WTC11 (cell line): Measurements from ENCODE around the gene TXNDC15. TPM values are rescaled to one million over a fixed set of nuclear protein-coding genes. Genes with fewer than 3 reads are reported as not detected.

ENCODE experiments used
- ATAC-seq: fragments of 200-7000 bp; cut with Tn5 transposase; 2 replicates; pipeline ENCODE4 v1.10.0; 2021; ENCODE audit warnings: mild to moderate bottlenecking, moderate library complexity
- CTCF ChIA-PET: fragments of 300-600 bp; sonication (Branson Sonifier 250); formaldehyde crosslinking; loops from one replicate; lab custom pipeline; 2021; ENCODE audit warnings: antibody characterized with exemption; lab: Charles Lee
- POLR2A ChIA-PET: fragments of 350-600 bp; sonication (Branson Sonifier 250); formaldehyde crosslinking; loops from one replicate; lab custom pipeline; 2021; ENCODE audit warnings: antibody characterized with exemption; lab: Charles Lee
- DNase-seq: peaks from one replicate; pipeline ENCODE4 v3.0.0; 2021; ENCODE audit warnings: low spot score
- H3K27ac Mint-ChIP-seq: 2 replicates; pipeline ENCODE4 v1.8.0; 2021; ENCODE audit warnings: mixed read lengths
- H3K27me3 Mint-ChIP-seq: 2 replicates; pipeline ENCODE4 v1.8.0; 2021; ENCODE audit warnings: low read depth, mild to moderate bottlenecking, moderate library complexity, mixed read lengths
- H3K36me3 Mint-ChIP-seq: 2 replicates; pipeline ENCODE4 v1.8.0; 2021; ENCODE audit warnings: mixed read lengths
- H3K4me1 Mint-ChIP-seq: 2 replicates; pipeline ENCODE4 v1.8.0; 2022; ENCODE audit warnings: mixed read lengths
- H3K4me3 Mint-ChIP-seq: 2 replicates; pipeline ENCODE4 v1.8.0; 2021; ENCODE audit warnings: mild to moderate bottlenecking, moderate library complexity, mixed read lengths
- H3K9me3 Mint-ChIP-seq: 2 replicates; pipeline ENCODE4 v1.8.0; 2021; ENCODE audit warnings: mixed read lengths
- ATF6 ChIP-seq: sonication (generic); formaldehyde crosslinking; IDR thresholded peaks from 2 replicates; pipeline ENCODE4 v1.8.1; 2023; ENCODE audit warnings: mild to moderate bottlenecking, missing genetic modification reagents
- CDX4 ChIP-seq: fragments of 250-450 bp; sonication (Bioruptor Pico); IDR thresholded peaks from 2 replicates; pipeline ENCODE4 v1.9.0; 2021; ENCODE audit warnings: moderate library complexity, mild to moderate bottlenecking, inconsistent platforms, borderline replicate concordance
- ELF4 ChIP-seq: sonication (generic); formaldehyde crosslinking; IDR thresholded peaks from 2 replicates; pipeline ENCODE4 v1.8.1; 2022; ENCODE audit warnings: low read depth, mild to moderate bottlenecking, moderate library complexity, missing genetic modification reagents
- ETV6 ChIP-seq: sonication (generic); formaldehyde crosslinking; IDR thresholded peaks from 2 replicates; pipeline ENCODE4 v1.8.1; 2022; ENCODE audit warnings: mild to moderate bottlenecking, missing genetic modification reagents
- GRHL2 ChIP-seq: fragments of 250-450 bp; sonication (Bioruptor Pico); IDR thresholded peaks from 2 replicates; pipeline ENCODE4 v1.8.0; 2022; ENCODE audit warnings: mild to moderate bottlenecking, moderate library complexity; ENCODE audit not compliant: insufficient replicate concordance, severe bottlenecking
- GTF2I ChIP-seq: fragments of 250-450 bp; sonication (Bioruptor Pico); conservative IDR thresholded peaks from 2 replicates; pipeline ENCODE4 v1.4.0; 2021; ENCODE audit warnings: mild to moderate bottlenecking
- KAT7 ChIP-seq: sonication (generic); formaldehyde crosslinking; IDR thresholded peaks from 2 replicates; pipeline ENCODE4 v1.8.1; 2023; ENCODE audit warnings: missing genetic modification reagents, mild to moderate bottlenecking, borderline replicate concordance
- MXD4 ChIP-seq: fragments of 250-450 bp; sonication (Bioruptor Pico); IDR thresholded peaks from 2 replicates; pipeline ENCODE4 v1.8.0; 2021; ENCODE audit warnings: mild to moderate bottlenecking, moderate library complexity, borderline replicate concordance
- NFATC4 ChIP-seq: fragments of 250-450 bp; sonication (Bioruptor Pico); IDR thresholded peaks from 2 replicates; pipeline ENCODE4 v1.9.0; 2021; ENCODE audit warnings: mild to moderate bottlenecking
- SOX15 ChIP-seq: fragments of 250-450 bp; sonication (Bioruptor Pico); IDR thresholded peaks from 2 replicates; pipeline ENCODE4 v1.9.0; 2021; ENCODE audit warnings: mild to moderate bottlenecking
- TEAD1 ChIP-seq: sonication (generic); formaldehyde crosslinking; IDR thresholded peaks from 2 replicates; pipeline ENCODE4 v1.8.0; 2022; ENCODE audit warnings: mild to moderate bottlenecking, missing genetic modification reagents
- ZNF232 ChIP-seq: sonication (generic); formaldehyde crosslinking; IDR thresholded peaks from 2 replicates; pipeline ENCODE4 v1.8.0; 2022; ENCODE audit warnings: mild to moderate bottlenecking, missing genetic modification reagents
- ZNF263 ChIP-seq: sonication (generic); formaldehyde crosslinking; IDR thresholded peaks from 2 replicates; pipeline ENCODE4 v1.8.1; 2022; ENCODE audit warnings: low read depth, mild to moderate bottlenecking, moderate library complexity, missing genetic modification reagents
- total RNA-seq: library from RNA; stranded (reverse); gene quantifications from 3 replicates; pipeline ENCODE4 v1.2.3, GENCODE V29; 2021
- TF ChIP-seq, protein P1 (sequence below): sonication (generic); formaldehyde crosslinking; IDR thresholded peaks from 2 replicates; pipeline ENCODE4 v1.8.0; 2022; ENCODE audit warnings: mild to moderate bottlenecking, missing genetic modification reagents
- TF ChIP-seq, protein P2 (sequence below): sonication (generic); formaldehyde crosslinking; IDR thresholded peaks from 2 replicates; pipeline ENCODE4 v1.8.0; 2023; ENCODE audit warnings: missing genetic modification reagents, mild to moderate bottlenecking, borderline replicate concordance

Gene TXNDC15
- total RNA-seq, 1 experiment from 2014 or later = 26.1 TPM

- ChIA-PET POLR2A (interaction anchor here (2.2 kb wide), 1 partner anchor 29 kb away, joined by 20 read pairs; the partner anchor contains the start of gene PCBD2), CTCF (interaction anchor here (3.2 kb wide), 1 partner anchor 30 kb away, joined by 30 read pairs; the partner anchor contains the start of gene PCBD2)
- Mint-ChIP-seq H3K36me3 (no peaks in the 10 kb centered on the region), H3K27me3 (no peaks in the 10 kb centered on the region; the same call in 1 of the 2 replicates), H3K4me1 (peaks cover 16% of the 10 kb centered on the region), H3K4me3 (peak overlapping the region; percentile 88), H3K27ac (peak overlapping the region; percentile 19; the same call in 1 of the 2 replicates), H3K9me3 (no peaks in the 10 kb centered on the region)
- DNase-seq (no peak), ATAC-seq (peak; percentile 3; the same call in 1 of the 2 replicates)
- no peak for TF ChIP-seq SOX15 (CRISPR knock-in tag)
Measured at GRCh38 chr5:134874831-134875655, 872 bp downstream of the TXNDC15 start.

DNA sequence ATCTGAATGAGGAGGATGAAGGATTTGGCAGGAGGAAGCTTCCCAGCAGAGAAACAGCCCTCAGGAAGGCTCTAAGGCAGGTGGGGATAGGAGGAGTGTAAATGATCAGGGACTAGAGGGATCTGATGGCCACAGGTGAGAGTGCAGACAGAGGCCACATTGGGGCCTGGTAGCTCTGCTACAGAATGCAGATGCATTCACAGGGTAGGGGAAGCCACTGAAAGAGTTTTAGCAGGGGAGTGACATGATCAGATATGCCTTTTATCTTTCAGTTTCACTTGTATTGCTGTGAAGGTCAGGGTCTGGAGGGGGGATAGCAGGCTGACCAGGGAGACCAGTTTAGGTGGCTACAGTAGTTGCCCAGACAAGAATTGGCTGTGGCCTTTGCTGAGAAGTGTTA lies 3.0 kb downstream of the TXNDC15 start:
- H3K4me1 Mint-ChIP-seq = peaks cover 20% of the 10 kb centered on the region
- POLR2A ChIA-PET = no interaction called here
- no peak overlapping the region for H3K4me3 Mint-ChIP-seq
- CTCF ChIA-PET = interaction anchor here (1.0 kb wide), 1 partner anchor 27 kb away, joined by 3 read pairs; no protein-coding TSS in a partner anchor
- H3K27me3 Mint-ChIP-seq = no peaks in the 10 kb centered on the region; the same call in 1 of the 2 replicates
- no peak for DNase-seq
- TF ChIP-seq GTF2I = no peak
- TF ChIP-seq ETV6 = no peak
- no peak for TF ChIP-seq ATF6 (CRISPR knock-in tag)
- no peak for TF ChIP-seq ZNF263 (CRISPR knock-in tag)
- TF ChIP-seq MXD4 = no peak
- no peak for TF ChIP-seq KAT7 (CRISPR knock-in tag)
- TF ChIP-seq ZNF232 (CRISPR knock-in tag) = no peak
- TF ChIP-seq, protein P1, sequence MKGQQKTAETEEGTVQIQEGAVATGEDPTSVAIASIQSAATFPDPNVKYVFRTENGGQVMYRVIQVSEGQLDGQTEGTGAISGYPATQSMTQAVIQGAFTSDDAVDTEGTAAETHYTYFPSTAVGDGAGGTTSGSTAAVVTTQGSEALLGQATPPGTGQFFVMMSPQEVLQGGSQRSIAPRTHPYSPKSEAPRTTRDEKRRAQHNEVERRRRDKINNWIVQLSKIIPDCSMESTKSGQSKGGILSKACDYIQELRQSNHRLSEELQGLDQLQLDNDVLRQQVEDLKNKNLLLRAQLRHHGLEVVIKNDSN = no peak
- no peak for TF ChIP-seq TEAD1 (CRISPR knock-in tag)
- TF ChIP-seq NFATC4 (CRISPR knock-in tag) = no peak
- TF ChIP-seq CDX4 (CRISPR knock-in tag) = no peak
- TF ChIP-seq ELF4 (CRISPR knock-in tag) = no peak
- TF ChIP-seq, protein P2, sequence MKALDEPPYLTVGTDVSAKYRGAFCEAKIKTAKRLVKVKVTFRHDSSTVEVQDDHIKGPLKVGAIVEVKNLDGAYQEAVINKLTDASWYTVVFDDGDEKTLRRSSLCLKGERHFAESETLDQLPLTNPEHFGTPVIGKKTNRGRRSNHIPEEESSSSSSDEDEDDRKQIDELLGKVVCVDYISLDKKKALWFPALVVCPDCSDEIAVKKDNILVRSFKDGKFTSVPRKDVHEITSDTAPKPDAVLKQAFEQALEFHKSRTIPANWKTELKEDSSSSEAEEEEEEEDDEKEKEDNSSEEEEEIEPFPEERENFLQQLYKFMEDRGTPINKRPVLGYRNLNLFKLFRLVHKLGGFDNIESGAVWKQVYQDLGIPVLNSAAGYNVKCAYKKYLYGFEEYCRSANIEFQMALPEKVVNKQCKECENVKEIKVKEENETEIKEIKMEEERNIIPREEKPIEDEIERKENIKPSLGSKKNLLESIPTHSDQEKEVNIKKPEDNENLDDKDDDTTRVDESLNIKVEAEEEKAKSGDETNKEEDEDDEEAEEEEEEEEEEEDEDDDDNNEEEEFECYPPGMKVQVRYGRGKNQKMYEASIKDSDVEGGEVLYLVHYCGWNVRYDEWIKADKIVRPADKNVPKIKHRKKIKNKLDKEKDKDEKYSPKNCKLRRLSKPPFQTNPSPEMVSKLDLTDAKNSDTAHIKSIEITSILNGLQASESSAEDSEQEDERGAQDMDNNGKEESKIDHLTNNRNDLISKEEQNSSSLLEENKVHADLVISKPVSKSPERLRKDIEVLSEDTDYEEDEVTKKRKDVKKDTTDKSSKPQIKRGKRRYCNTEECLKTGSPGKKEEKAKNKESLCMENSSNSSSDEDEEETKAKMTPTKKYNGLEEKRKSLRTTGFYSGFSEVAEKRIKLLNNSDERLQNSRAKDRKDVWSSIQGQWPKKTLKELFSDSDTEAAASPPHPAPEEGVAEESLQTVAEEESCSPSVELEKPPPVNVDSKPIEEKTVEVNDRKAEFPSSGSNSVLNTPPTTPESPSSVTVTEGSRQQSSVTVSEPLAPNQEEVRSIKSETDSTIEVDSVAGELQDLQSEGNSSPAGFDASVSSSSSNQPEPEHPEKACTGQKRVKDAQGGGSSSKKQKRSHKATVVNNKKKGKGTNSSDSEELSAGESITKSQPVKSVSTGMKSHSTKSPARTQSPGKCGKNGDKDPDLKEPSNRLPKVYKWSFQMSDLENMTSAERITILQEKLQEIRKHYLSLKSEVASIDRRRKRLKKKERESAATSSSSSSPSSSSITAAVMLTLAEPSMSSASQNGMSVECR (CRISPR knock-in tag) = no peak
- TF ChIP-seq GRHL2 (CRISPR knock-in tag) = no peak
- ATAC-seq = no peak
- H3K36me3 Mint-ChIP-seq = peaks cover 3% of the 10 kb centered on the region; the same call in 1 of the 2 replicates
- H3K27ac Mint-ChIP-seq = peak overlapping the region; percentile 42; the same call in 1 of the 2 replicates
- no peaks in the 10 kb centered on the region for H3K9me3 Mint-ChIP-seq
